ENCODE measurements around the gene VTI1A. TPM values are rescaled to one million over a fixed set of nuclear protein-coding genes. Genes with fewer than 3 reads are reported as not detected.

VTI1A gene
- total and polyA plus RNA-seq, 2 of the 4 experiments (the other 2 are of a cell fraction): 9.7 to 24.9 TPM

- H2BK5ac ChIP-seq (ENCODE audit: low read depth, low read length, poor library complexity, severe bottlenecking): no peak overlapping the region
- H3K36me3 ChIP-seq (ENCODE audit: control insufficient read depth, insufficient read depth, low read length): peaks cover 4% of the 10 kb centered on the region; the same call in 1 of the 2 replicates
- no peak overlapping the region for H3K18ac ChIP-seq (ENCODE audit: low read depth, low read length)
- no peak overlapping the region for H2BK15ac ChIP-seq (ENCODE audit: low read depth, low read length)
- H3K79me1 ChIP-seq (ENCODE audit: low read depth in 1 of 2, low read length in 2 of 2): 0 out of 4 replicates have a peak, but pooled peaks cover 0 to under 1% of the 10 kb centered on the region in 2 experiments
- no peaks in the 10 kb centered on the region for H3K27me3 ChIP-seq (ENCODE audit: control insufficient read depth, insufficient read depth, low read length)
- H3K9me1 ChIP-seq (ENCODE audit: insufficient read depth, low read length): 0 out of 2 replicates have a peak, but pooled peaks cover 2% of the 10 kb centered on the region
- H3K4me3 ChIP-seq (ENCODE audit: insufficient read depth, low read depth, low read length): no peak overlapping the region
- intact Hi-C loops (cut with micrococcal nuclease): no loop called here
- H2AK9ac ChIP-seq (replicated peaks; ENCODE audit: low read depth, low read length, poor library complexity): no peak overlapping the region
- H3K4me2 ChIP-seq (ENCODE audit: low read depth, low read length): no peak overlapping the region
- dilution Hi-C loops (cut with HindIII; ENCODE audit: low sequenced_read_pairs, unreplicated experiment): no loop called here
- 83% methylated on average over 1 of the region's 3 CpGs; no CpG with 5 or more reads in 1 of the 2 experiments for WGBS, 2 experiments (ENCODE audit: extremely low coverage in 2 of 2, insufficient read length in 1 of 2)
- no peak overlapping the region for H3K14ac ChIP-seq (replicated peaks; ENCODE audit: low read depth, low read length)
- H4K20me1 ChIP-seq (ENCODE audit: insufficient read depth, low read length): no peaks in the 10 kb centered on the region
- no peak overlapping the region for H3K23ac ChIP-seq (ENCODE audit: low read depth, low read length)
- no peak overlapping the region for H4K8ac ChIP-seq (ENCODE audit: low read depth in 2 of 2, low read length in 2 of 2)
- peaks cover 4% of the 10 kb centered on the region; the same call in 1 of the 2 replicates for H3K4me1 ChIP-seq (ENCODE audit: control insufficient read depth, insufficient read depth, low read length)
- H4K5ac ChIP-seq (ENCODE audit: low read depth, low read length): no peak overlapping the region
- ATAC-seq (ENCODE audit: low read depth) (no peak), DNase-seq (no peak)
- H2BK20ac ChIP-seq (ENCODE audit: low read depth, low read length): no peak overlapping the region
- no peak overlapping the region for H2AFZ ChIP-seq (replicated peaks; ENCODE audit: low read length, poor library complexity)
- ChIA-PET CTCF (no interaction called here), POLR2A (ENCODE audit: unreplicated experiment) (no interaction called here)
- TF ChIP-seq BHLHE40 (IDR thresholded peaks at IDR 0.05; ENCODE audit: low read depth, low read length) (no peak), POLR2A (IDR thresholded peaks at IDR 0.05; ENCODE audit: low read depth, low read length) (no peak), ELK1 (IDR thresholded peaks at IDR 0.05; ENCODE audit: borderline replicate concordance, low read depth, low read length) (no peak), USF2 (IDR thresholded peaks at IDR 0.05; ENCODE audit: low read depth, low read length) (no peak), CTCF (conservative IDR thresholded peaks at IDR 0.05; ENCODE audit: low read depth, low read length) (no peak), NFE2L2 (IDR thresholded peaks at IDR 0.05; ENCODE audit: low read depth, low read length) (no peak), CEBPB (IDR thresholded peaks at IDR 0.05; ENCODE audit: low read depth, low read length) (no peak)
- H3K9ac ChIP-seq (ENCODE audit: low read depth, low read length): no peak overlapping the region
- H2AK5ac ChIP-seq (ENCODE audit: low read depth, low read length): no peak overlapping the region
- H2BK120ac ChIP-seq (ENCODE audit: low read depth, low read length): no peak overlapping the region
- no peak overlapping the region for H3K27ac ChIP-seq (ENCODE audit: insufficient read depth, low read length)
- BruUV-seq (replicated peaks): no TSS peak
- no peak overlapping the region for H4K91ac ChIP-seq (ENCODE audit: insufficient read depth, low read depth, low read length)
- H3K9me3 ChIP-seq (ENCODE audit: control insufficient read depth, insufficient read depth, low read length): no peaks in the 10 kb centered on the region
- in situ Hi-C loops (cut with MboI; ENCODE audit: low sequenced_read_pairs): no loop called here
- no peak overlapping the region for H3K56ac ChIP-seq (ENCODE audit: extremely low read depth, insufficient read depth, low read length)
- no peak overlapping the region for H3K4ac ChIP-seq (ENCODE audit: low read depth, low read length)
These were observed 92.3 kb downstream of the VTI1A start for GRCh38 chr10:112539340-112539739.

Data from IMR-90 (cell line).